Osteoblast (primary cell): ENCODE measurements around the gene PTPRN2. TPM values are rescaled to one million over a fixed set of nuclear protein-coding genes. Genes with fewer than 3 reads are reported as not detected.

Experiments used
- DNase-seq: peaks from one replicate; pipeline ENCODE4 v3.0.0; 2011; ENCODE audit warnings: low spot score, mixed read lengths; ENCODE audit not compliant: insufficient read length; ENCODE audit errors: missing footprints
- H2AFZ ChIP-seq: 2 replicates; pipeline ENCODE4 v1.6.0; 2011; ENCODE audit warnings: mild to moderate bottlenecking, low read length
- H3K27ac ChIP-seq: 2 replicates; pipeline ENCODE4 v1.5.1; 2011; ENCODE audit warnings: mild to moderate bottlenecking, low read depth, low read length, moderate library complexity
- H3K27me3 ChIP-seq: 2 replicates; pipeline ENCODE4 v1.6.0; 2012; ENCODE audit warnings: mild to moderate bottlenecking, control low read depth, inconsistent platforms, low read length, moderate library complexity; ENCODE audit not compliant: insufficient read depth
- H3K36me3 ChIP-seq: 2 replicates; pipeline ENCODE4 v1.5.1; 2011; ENCODE audit warnings: mild to moderate bottlenecking, low read length, control low read depth, moderate library complexity; ENCODE audit not compliant: insufficient read depth
- H3K4me1 ChIP-seq: 2 replicates; pipeline ENCODE4 v1.5.1; 2011; ENCODE audit warnings: mild to moderate bottlenecking, low read length, control low read depth, moderate library complexity; ENCODE audit not compliant: insufficient read depth
- H3K4me2 ChIP-seq: 2 replicates; pipeline ENCODE4 v1.6.0; 2011; ENCODE audit warnings: mild to moderate bottlenecking, low read length; ENCODE audit not compliant: insufficient read depth
- H3K4me3 ChIP-seq: fragments of 200-600 bp; sonication (generic); 3 replicates; pipeline ENCODE4 v1.5.1; 2012; ENCODE audit warnings: mild to moderate bottlenecking, low read length, inconsistent platforms; ENCODE audit not compliant: insufficient read depth
- H3K79me2 ChIP-seq: 2 replicates; pipeline ENCODE4 v1.6.0; 2012; ENCODE audit warnings: mild to moderate bottlenecking, low read length, control low read depth, inconsistent platforms; ENCODE audit not compliant: insufficient read depth
- H3K9me3 ChIP-seq: 2 replicates; pipeline ENCODE4 v1.5.1; 2011; ENCODE audit warnings: low read depth, low read length, control low read depth
- H4K20me1 ChIP-seq: 2 replicates; pipeline ENCODE4 v1.6.0; 2012; ENCODE audit warnings: mild to moderate bottlenecking, low read length, control low read depth; ENCODE audit not compliant: insufficient read depth
- total RNA-seq: library from RNA; depleted of rRNA; stranded (reverse); fragments of >200 nt; gene quantifications from 2 replicates; pipeline ENCODE4 v1.2.3, GENCODE V29; 2012
- TF ChIP-seq, protein P1 (sequence below): IDR thresholded peaks from 2 replicates; pipeline ENCODE4 v1.5.1; 2011; ENCODE audit warnings: mild to moderate bottlenecking, low read depth, low read length, moderate library complexity; ENCODE audit errors: extremely low read depth

PTPRN2 gene
- total RNA-seq, 1 donor = 0.36 TPM

DNA sequence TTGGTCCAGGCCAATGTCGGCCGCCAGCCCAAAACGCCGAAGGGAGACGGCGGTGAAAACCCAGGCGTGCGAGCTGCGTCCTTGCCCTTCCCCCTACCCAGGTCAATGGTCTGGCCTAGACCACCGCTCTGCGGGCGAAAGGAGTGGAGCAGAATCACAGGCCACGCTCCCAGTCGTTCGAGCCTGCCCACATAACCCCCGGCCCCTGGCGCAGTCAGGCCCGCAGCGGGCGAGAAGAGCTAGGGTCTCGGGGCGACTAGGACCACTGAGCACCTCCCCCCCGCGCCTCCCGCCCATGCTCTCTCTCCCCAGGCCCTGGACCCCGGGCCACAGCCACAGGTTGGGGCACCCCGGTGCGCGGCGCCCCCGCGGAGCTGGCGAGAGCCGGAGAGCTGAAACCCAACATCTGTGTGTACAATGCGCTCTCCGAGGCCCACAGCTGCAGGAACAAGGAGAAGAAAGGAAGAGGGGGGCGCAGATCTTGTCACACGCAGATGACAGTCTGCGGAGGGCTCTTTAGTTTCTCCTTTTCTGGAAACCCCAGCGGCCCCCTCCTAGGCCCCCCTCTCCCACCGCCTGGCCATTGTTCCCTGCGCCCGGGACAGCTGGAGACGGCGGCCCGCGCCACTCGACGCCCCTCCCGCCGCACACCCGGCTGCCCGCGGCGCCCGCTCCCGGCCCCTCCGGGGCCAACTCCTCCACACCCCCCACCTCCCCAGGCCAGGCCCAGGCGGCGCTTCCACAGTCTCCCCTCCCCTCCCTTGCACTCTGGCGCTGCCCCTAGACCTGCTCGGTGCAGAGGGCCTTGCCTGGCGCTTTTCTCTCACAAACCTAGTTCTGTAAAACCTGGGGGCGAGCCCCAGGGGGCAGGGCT, 895.8 kb downstream of the PTPRN2 start:
- Histone ChIP-seq H4K20me1 (no peaks in the 10 kb centered on the region), H2AFZ (no peak overlapping the region), H3K4me2 (no peak overlapping the region), H3K9me3 (no peaks in the 10 kb centered on the region), H3K27ac (no peak overlapping the region), H3K79me2 (no peaks in the 10 kb centered on the region), H3K4me3 (no peak overlapping the region), H3K4me1 (no peaks in the 10 kb centered on the region), H3K27me3 (peaks cover 23% of the 10 kb centered on the region), H3K36me3 (no peaks in the 10 kb centered on the region)
- DNase-seq = peak; percentile 78
- TF ChIP-seq, protein P1, sequence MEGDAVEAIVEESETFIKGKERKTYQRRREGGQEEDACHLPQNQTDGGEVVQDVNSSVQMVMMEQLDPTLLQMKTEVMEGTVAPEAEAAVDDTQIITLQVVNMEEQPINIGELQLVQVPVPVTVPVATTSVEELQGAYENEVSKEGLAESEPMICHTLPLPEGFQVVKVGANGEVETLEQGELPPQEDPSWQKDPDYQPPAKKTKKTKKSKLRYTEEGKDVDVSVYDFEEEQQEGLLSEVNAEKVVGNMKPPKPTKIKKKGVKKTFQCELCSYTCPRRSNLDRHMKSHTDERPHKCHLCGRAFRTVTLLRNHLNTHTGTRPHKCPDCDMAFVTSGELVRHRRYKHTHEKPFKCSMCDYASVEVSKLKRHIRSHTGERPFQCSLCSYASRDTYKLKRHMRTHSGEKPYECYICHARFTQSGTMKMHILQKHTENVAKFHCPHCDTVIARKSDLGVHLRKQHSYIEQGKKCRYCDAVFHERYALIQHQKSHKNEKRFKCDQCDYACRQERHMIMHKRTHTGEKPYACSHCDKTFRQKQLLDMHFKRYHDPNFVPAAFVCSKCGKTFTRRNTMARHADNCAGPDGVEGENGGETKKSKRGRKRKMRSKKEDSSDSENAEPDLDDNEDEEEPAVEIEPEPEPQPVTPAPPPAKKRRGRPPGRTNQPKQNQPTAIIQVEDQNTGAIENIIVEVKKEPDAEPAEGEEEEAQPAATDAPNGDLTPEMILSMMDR = no peak

DNA sequence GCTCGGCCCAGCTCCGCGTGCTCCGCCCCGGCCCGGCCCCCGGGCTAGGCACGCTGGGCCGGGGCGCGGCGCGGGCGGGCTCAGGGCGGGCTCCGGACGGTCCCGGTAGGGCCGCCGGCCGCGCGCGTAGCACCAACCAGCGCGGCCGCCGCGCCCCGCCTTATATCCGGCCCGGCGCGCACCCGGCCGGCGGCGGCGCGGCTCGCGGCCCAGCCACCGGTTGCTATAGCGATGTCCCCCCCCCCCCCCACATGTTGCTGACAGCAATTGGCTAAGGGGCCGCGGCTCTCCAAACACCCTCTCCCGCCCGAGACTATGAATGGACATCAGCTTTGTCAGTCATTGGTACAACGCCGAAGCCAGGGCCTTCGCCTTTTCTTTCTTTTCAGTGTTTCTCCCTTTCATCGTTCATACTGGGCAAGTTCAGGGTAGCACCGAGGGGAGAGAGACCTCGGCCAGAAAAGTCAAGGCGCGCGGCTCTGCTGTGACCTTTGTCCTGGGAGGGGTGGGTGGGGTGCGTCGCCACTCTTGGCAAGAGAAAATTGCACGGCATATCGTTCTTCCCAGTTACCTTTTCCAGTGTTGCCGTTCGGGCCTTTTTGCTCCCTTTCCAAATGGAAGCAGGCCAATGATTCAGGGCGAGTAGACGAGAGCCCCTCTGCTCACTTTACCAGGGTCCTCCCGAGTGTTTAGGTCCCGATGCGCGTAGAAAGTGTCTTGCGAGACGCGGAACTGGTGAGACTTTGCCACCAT, 896.6 kb downstream of the PTPRN2 start:
- Histone ChIP-seq H2AFZ (no peak overlapping the region), H3K27ac (no peak overlapping the region), H3K79me2 (no peaks in the 10 kb centered on the region), H3K4me1 (no peaks in the 10 kb centered on the region), H3K36me3 (no peaks in the 10 kb centered on the region), H3K27me3 (peaks cover 31% of the 10 kb centered on the region), H3K4me2 (no peak overlapping the region), H4K20me1 (no peaks in the 10 kb centered on the region), H3K9me3 (no peaks in the 10 kb centered on the region), H3K4me3 (no peak overlapping the region)
- DNase-seq = peak; percentile 97
- TF ChIP-seq, protein P1 = no peak

DNA sequence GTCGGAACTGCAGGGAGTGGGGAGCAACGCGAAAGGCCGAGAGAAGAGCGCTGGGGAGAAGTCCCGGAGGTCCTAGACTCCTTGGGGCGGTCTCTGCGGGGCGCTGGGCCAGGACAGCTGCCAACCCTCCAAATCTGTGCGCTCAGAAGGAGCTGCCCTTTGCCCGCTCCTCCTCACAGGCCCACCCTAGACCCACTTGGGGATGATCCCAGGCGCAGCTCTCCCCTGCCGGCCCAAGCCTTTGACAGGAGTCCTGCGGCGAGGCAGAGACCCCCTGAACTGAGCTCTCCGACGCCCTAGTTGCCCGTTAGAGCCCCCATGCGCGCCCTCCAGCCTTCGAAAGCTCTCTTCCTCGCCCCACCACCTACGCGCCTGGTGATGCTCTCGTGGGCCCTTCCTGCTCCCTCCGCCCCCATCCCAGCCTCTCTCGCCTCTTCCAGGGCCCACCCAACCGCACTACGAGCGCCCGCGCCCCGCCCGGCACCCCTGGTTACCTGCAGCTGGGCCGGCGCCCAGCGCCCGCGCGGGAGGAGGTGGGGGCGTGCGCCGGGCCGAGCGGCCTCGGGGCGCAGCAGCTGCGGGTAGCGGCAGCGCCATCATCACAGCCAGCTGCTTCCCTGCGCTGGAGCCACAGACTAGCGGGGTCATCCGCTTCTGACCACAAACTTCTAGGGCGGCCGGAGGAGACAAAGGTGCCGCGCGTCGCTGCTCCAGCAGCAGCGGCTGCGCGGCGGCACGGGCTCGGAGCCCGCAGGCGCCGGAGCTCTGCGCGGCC, 897.4 kb downstream of the PTPRN2 start:
- no peak overlapping the region for H2AFZ ChIP-seq
- H3K4me1 ChIP-seq = no peaks in the 10 kb centered on the region
- H3K27me3 ChIP-seq = peaks cover 38% of the 10 kb centered on the region
- no peaks in the 10 kb centered on the region for H3K79me2 ChIP-seq
- no peak overlapping the region for H3K4me2 ChIP-seq
- H4K20me1 ChIP-seq = no peaks in the 10 kb centered on the region
- H3K27ac ChIP-seq = no peak overlapping the region
- DNase-seq = peak; percentile 81
- no peak overlapping the region for H3K4me3 ChIP-seq
- H3K9me3 ChIP-seq = no peaks in the 10 kb centered on the region
- H3K36me3 ChIP-seq = no peaks in the 10 kb centered on the region
- TF ChIP-seq, protein P1 = no peak
